Adipocyte (in vitro differentiated cells): Measurements from ENCODE around the gene CKAP5.

Experiments used
- DNase-seq: peaks from one replicate; pipeline ENCODE4 v3.0.0-alpha.2; 2015; ENCODE audit warnings: low read depth
- H3K27me3 ChIP-seq: replicated peaks from 2 replicates; pipeline ENCODE4 v1.7.0; 2013; ENCODE audit warnings: mild to moderate bottlenecking, low read length, moderate library complexity; ENCODE audit not compliant: control insufficient read depth, insufficient read depth
- H3K36me3 ChIP-seq: 2 replicates; pipeline ENCODE4 v1.7.0; 2013; ENCODE audit warnings: low read length, mild to moderate bottlenecking, moderate library complexity; ENCODE audit not compliant: control insufficient read depth, insufficient read depth, severe bottlenecking
- H3K4me1 ChIP-seq: 2 replicates; pipeline ENCODE4 v1.7.0; 2013; ENCODE audit warnings: mild to moderate bottlenecking, low read length, moderate library complexity; ENCODE audit not compliant: control insufficient read depth, insufficient read depth
- H3K4me3 ChIP-seq: 2 replicates; pipeline ENCODE4 v1.7.0; 2013; ENCODE audit warnings: mild to moderate bottlenecking, low read length, moderate library complexity
- H3K9ac ChIP-seq: 2 replicates; pipeline ENCODE4 v1.7.0; 2013; ENCODE audit warnings: mild to moderate bottlenecking, low read length, moderate library complexity
- H3K9me3 ChIP-seq: 2 replicates; pipeline ENCODE4 v1.7.0; 2013; ENCODE audit warnings: mild to moderate bottlenecking, low read length, moderate library complexity; ENCODE audit not compliant: control insufficient read depth

The CKAP5 gene

DNA sequence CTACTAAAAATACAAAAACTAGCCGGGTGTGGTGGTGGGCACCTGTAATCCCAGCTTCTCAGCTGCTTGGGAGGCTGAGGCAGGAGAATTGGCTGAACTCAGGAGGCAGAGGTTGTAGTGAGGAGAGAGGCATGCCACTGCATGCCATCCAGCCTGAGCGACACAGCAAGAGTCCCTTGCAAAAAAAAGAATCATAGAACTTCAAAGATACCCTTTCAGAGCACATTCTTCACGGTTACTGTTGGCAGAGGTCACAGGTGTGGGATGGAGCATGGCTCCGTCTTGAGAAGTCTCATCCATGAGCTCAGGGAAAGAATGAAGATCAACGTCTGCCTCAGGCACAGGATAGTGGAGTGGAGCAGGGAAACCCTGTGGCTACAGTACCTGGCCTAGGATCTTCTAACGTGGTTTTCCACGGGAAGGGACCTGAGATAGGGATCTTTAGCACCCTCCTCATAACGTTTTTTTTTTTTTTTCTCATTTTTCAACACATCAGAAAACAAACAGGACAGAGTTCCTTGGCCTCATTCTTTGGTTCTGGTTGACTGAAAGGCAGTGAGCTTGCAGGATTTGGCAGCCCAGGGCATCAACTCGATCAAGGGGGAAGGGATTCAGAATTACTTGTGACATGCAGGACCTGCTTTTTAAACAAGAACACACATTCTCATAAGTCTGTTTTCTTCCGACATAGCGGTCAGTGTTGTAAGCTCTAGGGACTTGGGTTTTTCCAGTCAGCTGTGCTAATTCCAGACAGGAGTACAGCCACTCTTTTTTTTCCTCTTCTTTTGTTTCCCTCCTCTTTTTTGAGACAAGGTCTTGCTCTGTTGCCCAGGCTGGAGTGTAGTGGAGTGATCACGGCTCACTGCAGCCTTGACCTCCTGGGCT is 104.2 kb downstream of the CKAP5 start:
- no peak overlapping the region for H3K9ac ChIP-seq
- H3K4me1 ChIP-seq: peaks cover 10% of the 10 kb centered on the region
- no peak overlapping the region for H3K4me3 ChIP-seq
- peaks cover 57% of the 10 kb centered on the region for H3K36me3 ChIP-seq
- no peaks in the 10 kb centered on the region for H3K9me3 ChIP-seq
- DNase-seq: no peak
- no peaks in the 10 kb centered on the region for H3K27me3 ChIP-seq

DNA sequence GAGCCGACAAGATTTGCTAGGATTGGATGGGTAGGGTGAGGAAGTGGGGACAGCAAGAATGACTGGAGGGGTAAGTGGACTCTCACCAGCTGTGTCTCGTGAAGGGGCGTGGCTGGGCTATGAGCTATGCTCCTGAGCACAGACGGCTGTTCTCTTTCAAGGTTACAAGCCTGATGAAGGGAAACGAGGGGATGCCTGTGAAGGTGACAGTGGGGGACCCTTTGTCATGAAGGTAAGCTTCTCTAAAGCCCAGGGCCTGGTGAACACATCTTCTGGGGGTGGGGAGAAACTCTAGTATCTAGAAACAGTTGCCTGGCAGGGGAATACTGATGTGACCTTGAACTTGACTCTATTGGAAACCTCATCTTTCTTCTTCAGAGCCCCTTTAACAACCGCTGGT is 107.2 kb downstream of the CKAP5 start:
- Histone ChIP-seq H3K4me1 (peaks cover 10% of the 10 kb centered on the region), H3K9me3 (no peaks in the 10 kb centered on the region)
- no peak for DNase-seq

DNA sequence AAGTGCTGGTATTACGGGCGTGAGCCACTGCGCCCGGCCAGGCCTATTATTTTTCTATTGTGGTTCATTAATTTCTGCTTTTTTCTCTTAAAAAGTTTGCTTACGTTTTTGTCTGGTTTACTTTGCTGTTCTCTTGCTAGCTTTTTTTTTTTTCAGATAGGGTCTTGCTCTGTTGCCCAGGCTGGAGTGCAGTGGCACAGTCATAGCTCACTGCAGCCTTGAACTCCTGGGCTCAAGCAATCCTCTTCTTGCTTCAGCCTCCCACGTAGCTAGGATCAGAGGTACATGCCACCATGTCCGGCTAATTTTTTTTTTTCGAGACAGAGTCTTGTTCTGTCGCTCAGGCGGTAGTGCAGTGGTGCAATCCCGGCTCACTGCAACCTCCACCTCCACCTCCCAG is 108.4 kb downstream of the CKAP5 start:
- H3K9ac ChIP-seq: no peak overlapping the region
- H3K4me1 ChIP-seq: peaks cover 10% of the 10 kb centered on the region
- DNase-seq: no peak
- H3K4me3 ChIP-seq: no peak overlapping the region
- H3K27me3 ChIP-seq: no peaks in the 10 kb centered on the region
- peaks cover 18% of the 10 kb centered on the region for H3K36me3 ChIP-seq
- H3K9me3 ChIP-seq: no peaks in the 10 kb centered on the region

More for the DNA sequence above, 107.2 kb downstream of the CKAP5 start:
- Histone ChIP-seq H3K36me3 (peaks cover 30% of the 10 kb centered on the region), H3K9ac (no peak overlapping the region), H3K27me3 (no peaks in the 10 kb centered on the region), H3K4me3 (no peak overlapping the region)

DNA sequence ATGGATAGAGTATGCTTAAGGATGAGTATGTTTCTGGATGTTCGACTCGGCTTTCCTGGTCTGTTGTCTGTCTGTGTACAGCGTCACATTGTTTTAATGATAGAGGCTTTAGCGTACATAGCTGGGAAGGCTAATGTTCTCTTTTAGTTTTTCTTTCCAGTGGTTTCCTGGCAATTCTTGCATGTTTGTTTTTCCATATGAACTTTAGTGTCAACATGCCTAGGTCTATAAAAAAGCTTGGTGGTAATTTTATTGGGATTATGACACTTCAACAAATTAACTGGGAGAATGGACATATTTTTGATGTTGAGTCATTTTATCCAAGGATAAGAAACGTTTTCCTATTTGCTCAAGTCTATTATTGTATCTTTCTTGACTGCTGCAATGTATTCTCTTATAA is 109.5 kb downstream of the CKAP5 start:
- peaks cover under 1% of the 10 kb centered on the region for H3K4me1 ChIP-seq
- H3K27me3 ChIP-seq: no peaks in the 10 kb centered on the region
- DNase-seq: peak; percentile 4
- no peaks in the 10 kb centered on the region for H3K9me3 ChIP-seq
- H3K36me3 ChIP-seq: peaks cover 8% of the 10 kb centered on the region
- H3K9ac ChIP-seq: no peak overlapping the region
- H3K4me3 ChIP-seq: no peak overlapping the region

DNA sequence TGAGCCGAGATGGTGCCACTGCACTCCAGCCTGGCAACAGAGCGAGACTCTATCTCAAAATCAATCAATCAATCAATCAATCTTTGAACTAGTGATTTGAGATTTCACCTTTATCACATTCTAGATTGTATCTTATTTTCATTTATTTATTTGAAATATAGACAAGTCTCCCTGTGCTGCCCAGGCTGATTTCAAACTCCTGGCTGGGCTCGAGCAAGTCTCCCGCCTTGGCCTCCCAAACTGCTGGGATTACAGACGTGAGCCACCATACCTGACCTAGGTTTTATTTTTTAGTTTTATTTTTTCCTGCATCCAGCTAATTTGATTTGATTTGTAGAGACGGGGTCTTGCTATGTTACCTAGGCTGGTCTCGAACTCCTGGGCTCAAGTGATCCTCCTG is 109.9 kb downstream of the CKAP5 start:
- H3K9me3 ChIP-seq: no peaks in the 10 kb centered on the region
- DNase-seq: no peak
- H3K4me1 ChIP-seq: no peaks in the 10 kb centered on the region
- H3K4me3 ChIP-seq: no peak overlapping the region
- H3K36me3 ChIP-seq: peaks cover 4% of the 10 kb centered on the region
- no peaks in the 10 kb centered on the region for H3K27me3 ChIP-seq
- H3K9ac ChIP-seq: no peak overlapping the region

DNA sequence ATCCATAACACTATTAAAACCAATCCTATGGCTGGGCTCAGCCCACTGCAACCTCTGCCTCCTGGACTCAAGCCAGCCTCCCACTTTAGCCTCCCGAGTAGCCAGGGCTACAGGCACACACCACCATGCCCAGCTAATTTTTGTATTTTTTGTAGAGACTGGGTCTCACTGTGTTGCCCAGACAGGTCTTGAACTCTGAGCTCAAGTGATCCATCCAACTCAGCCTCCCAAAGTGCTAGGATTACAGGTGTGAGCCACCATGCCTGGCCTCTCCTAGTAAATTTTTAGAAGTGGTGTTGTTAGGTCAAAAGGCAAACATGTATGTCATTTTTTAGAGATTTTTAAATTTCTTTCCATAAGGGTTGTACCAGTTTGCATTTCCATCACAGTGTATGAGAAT is 112.8 kb downstream of the CKAP5 start:
- no peaks in the 10 kb centered on the region for H3K27me3 ChIP-seq
- H3K9me3 ChIP-seq: no peaks in the 10 kb centered on the region
- H3K4me3 ChIP-seq: no peak overlapping the region
- DNase-seq: no peak
- no peak overlapping the region for H3K9ac ChIP-seq
- no peaks in the 10 kb centered on the region for H3K36me3 ChIP-seq
- no peaks in the 10 kb centered on the region for H3K4me1 ChIP-seq

DNA sequence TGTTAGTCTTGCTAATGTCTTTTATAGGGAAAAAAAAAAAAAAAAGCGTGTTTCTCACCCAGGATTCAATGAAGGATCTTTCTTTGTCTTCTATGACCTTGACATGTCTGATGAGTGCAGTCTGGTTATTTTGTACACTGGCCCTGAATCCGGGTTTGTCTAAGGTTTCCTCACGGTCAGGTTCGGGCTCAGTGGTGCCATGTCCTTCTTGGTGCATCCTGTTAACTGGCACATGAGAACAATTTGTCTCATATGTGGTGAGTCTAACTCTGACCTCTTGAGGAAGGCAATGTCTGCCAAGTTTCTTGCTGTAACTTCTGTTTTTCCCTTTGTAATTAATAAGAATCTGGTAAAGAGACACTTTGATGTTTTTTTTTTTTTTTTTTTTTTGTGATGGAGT is 114.5 kb downstream of the CKAP5 start:
- H3K36me3 ChIP-seq: no peaks in the 10 kb centered on the region
- no peak for DNase-seq

DNA sequence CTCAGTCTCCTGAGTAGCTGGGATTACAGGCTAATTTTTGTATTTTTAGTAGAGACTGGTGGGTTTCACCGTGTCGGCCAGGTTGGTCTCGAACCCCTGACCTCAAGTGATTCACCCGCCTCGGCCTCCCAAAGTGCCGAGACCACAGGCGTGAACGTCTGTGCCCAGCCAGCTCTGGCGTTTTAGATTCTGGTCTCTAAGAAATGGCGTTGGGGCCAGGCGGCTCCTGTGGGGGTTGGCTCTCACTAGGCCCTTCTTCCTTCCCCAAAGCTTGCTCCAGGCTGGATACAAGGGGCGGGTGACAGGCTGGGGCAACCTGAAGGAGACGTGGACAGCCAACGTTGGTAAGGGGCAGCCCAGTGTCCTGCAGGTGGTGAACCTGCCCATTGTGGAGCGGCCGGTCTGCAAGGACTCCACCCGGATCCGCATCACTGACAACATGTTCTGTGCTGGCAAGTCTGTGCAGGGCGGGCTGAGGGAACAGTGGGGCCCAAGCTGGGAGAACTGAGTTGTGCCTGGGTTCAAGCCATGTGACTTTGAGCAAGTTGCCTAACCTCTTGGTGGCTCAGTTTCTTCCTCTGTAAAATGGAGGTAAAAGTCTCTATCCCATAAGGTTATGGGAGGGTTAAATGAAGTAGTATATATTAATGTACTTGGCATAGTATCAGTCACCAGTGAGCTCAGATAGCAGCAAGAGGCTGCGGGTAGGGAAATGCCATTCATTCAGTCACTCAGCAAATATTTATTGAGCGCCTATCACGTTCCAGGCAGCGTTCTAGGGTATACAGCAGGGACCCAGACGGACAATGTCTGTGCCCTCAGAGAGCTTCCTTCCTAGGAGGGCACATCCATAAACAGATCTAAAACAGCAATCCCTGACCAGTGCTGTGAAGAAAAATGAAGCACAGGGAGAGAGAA is 116.7 kb downstream of the CKAP5 start:
- no peaks in the 10 kb centered on the region for H3K27me3 ChIP-seq
- no peaks in the 10 kb centered on the region for H3K36me3 ChIP-seq
- no peaks in the 10 kb centered on the region for H3K9me3 ChIP-seq
- no peak overlapping the region for H3K9ac ChIP-seq
- DNase-seq: no peak
- no peaks in the 10 kb centered on the region for H3K4me1 ChIP-seq
- no peak overlapping the region for H3K4me3 ChIP-seq

More for the DNA sequence above, 114.5 kb downstream of the CKAP5 start:
- Histone ChIP-seq H3K4me3 (no peak overlapping the region), H3K4me1 (no peaks in the 10 kb centered on the region), H3K27me3 (no peaks in the 10 kb centered on the region), H3K9me3 (no peaks in the 10 kb centered on the region), H3K9ac (no peak overlapping the region)

DNA sequence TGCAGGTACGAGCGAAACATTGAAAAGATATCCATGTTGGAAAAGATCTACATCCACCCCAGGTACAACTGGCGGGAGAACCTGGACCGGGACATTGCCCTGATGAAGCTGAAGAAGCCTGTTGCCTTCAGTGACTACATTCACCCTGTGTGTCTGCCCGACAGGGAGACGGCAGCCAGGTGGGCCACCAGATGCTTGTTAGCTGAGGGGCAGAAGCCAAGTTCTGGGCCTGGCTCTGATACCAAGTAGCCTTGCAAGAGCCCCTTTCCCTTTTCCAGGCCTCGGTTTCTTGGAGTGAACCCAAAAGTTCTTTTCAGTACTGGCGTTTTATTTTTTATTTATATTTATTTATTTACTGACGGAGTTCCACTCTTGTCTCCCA is 117.4 kb downstream of the CKAP5 start:
- H3K4me1 ChIP-seq: no peaks in the 10 kb centered on the region
- no peak overlapping the region for H3K9ac ChIP-seq
- H3K27me3 ChIP-seq: no peaks in the 10 kb centered on the region
- no peaks in the 10 kb centered on the region for H3K9me3 ChIP-seq
- H3K4me3 ChIP-seq: no peak overlapping the region
- no peaks in the 10 kb centered on the region for H3K36me3 ChIP-seq
- no peak for DNase-seq

DNA sequence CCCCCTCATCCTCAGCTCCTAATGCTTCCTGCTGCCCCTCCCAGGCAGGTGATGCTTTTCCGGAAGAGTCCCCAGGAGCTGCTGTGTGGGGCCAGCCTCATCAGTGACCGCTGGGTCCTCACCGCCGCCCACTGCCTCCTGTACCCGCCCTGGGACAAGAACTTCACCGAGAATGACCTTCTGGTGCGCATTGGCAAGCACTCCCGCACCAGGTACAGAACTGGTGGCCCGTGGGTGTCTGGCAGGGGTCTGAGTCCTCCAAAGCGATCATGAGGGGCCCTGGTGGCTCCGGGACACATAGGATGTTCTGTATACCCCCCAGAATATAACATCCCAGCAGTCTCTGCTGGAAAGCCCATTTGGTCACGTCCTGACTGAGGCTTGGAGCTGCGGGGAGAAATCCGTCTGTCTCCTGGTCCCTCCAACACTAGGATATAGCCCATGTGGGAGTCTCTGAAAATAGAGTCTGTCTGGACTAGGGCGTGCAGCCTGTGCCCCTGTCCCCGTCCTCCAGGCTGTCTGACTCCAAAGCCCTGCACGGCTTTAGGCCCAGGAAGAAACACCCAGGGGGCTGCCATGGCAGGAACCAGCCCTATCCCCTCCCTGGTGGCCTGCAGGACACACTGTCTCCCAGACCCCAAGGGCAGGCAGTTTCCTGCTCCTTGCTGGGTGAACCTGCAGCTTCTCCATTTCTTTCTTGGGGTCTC is 118.0 kb downstream of the CKAP5 start:
- Histone ChIP-seq H3K27me3 (no peaks in the 10 kb centered on the region), H3K4me1 (no peaks in the 10 kb centered on the region), H3K9me3 (no peaks in the 10 kb centered on the region), H3K4me3 (no peak overlapping the region), H3K9ac (no peak overlapping the region), H3K36me3 (no peaks in the 10 kb centered on the region)
- DNase-seq: no peak
